CD4-positive, alpha-beta T cell treated with Interleukin-6 for 4 hours (primary cell): ENCODE results near the gene PLXNA4.

Experiments used
- DNase-seq: peaks from one replicate; pipeline ENCODE4 v3.0.0-alpha.2; 2020; ENCODE audit warnings: mixed read lengths

Gene PLXNA4

DNA sequence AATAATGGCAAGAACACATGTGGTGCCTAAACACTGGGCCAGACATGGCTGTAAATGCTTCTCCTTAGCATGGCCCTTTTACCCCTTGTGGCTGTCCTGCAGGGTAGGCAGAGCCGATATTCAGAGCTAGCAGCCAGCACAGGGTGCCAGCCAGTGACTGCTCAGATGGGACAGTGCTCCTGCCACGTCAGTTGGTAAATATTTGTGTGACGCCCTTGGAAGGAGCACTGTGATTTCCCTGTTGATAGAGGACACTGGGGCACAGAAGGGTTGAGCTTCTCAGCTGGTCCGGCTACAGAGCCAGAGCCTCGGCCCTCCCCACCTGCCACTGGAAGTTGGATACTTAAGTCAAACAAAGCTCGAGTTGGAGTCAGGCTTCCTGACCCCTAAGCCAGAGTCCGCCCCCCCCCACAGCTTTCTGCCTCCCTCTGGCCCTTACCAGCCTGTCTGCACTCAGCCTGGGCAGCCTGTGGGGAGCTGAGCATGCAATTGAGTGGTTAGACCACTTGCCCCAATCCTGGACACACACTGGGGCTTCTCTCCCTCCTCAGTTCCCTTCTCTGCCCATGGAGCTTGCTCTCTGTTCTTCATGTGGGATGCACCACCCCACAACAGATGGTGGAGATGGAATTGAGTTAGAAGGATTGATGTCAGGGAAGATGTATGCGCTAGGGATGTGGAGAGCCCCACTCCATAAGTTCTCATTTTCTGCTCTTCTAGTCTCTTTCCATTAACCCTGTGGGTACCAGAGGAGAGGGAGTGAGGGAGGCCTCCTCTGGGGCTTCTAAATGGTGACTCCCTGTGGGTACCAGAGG lies 350.8 kb downstream of the PLXNA4 start:
- no peak for DNase-seq

DNA sequence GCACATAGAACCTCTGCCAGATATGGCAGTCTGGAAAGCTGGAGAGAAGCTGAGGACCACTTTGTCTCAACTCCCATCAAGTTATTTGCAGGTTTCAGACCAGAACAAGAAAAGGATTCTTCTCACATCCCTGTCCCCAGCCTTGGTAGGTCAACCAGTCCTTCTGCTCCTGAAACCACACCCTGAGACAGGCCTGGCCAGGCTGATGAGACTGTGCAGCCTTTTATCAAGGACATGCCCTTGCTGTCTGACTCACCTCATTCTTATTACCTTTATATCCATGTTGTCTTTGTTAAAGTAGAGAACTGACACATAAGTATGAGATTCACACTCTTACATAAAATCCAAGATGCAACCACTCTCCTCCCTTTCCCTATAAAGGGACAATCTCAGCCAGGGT lies 354.9 kb downstream of the PLXNA4 start:
- DNase-seq, result no peak

DNA sequence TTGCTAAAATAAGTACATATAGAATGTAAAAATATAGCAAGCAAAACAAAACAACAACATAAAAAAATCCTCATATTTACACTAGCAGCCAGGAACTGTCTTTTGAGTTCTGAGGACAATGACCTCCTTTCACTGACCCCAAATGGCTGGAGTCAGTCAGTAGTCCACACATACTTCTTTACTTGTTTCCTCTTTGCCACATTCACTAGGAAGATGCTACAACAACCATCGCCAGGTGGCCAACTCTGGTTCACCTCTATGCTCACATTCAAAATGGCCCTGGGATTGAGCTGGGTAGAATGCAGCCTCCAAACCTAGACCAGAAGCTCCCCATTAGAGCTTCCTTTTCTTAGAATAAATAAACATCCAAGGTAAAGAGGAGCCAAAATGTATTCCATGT lies 356.2 kb downstream of the PLXNA4 start:
- DNase-seq, result no peak

DNA sequence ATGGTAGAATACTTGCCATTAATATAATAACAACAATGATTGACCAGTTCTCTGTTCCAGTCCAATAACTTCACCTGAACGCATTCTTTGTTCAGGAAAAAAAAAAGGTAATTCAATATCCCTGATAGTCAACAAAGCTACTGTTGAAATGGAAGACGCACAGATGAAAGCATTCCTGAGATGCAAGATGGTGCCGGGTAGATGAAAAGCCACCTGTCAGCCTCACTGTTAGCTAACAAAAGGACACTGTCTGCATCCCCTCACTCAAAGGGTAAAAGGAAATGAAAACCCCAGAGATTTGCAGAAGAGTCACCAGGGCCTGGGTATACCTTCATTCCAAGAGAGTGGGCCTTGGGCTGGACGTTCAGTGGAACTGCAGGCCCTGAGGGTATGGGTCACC lies 357.4 kb downstream of the PLXNA4 start:
- DNase-seq, result no peak

DNA sequence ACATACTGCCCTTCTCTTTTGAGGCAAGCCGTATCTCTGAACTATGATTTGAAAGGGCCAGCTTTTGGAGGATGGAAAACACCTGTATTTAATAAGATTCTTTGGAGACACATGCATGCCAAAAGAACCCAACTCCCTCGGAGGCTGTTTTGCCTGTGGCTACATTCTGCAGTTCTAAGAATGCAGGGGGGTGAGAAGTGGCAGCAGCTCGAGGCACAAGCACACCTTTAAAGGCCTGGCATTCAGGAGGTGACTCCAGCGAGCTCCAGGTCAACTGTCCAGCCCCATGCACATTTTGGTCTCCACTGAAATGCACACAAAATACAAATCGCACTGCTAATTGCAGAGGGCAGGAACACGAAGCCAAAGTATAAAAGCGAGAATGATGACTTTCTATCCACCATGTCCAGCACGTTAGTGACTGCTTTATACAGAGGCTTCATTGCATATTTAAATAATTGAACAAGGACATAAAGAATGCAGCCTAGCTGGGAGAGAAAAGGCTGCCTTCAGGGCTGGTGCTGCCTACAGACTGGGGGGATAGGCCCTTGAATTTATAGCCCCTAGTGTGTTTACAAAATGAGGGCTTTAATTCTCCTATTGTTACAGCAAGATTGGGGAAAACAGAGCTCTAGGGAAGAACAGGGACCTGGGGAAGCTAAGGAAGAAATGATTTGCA lies 359.3 kb downstream of the PLXNA4 start:
- DNase-seq, result no peak

DNA sequence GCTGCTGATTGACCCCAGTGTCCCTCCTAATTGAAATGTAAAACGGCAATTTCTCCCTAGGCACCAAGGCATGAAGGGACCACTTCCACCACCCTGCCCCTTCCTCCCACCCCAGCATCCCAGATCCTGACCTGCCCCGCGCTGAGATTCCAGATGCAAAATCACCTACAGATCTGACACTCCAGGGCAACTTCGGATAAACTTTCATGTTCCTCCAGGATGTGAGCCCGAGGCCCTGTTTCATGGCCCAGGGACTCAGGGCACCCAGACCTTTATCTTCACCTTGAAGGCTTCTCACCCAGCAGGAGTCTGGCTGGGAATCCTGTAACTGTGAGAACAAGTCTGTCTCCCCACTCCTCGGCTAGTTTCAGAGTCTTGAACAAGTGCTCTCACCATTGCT lies 361.8 kb downstream of the PLXNA4 start:
- DNase-seq, result no peak

DNA sequence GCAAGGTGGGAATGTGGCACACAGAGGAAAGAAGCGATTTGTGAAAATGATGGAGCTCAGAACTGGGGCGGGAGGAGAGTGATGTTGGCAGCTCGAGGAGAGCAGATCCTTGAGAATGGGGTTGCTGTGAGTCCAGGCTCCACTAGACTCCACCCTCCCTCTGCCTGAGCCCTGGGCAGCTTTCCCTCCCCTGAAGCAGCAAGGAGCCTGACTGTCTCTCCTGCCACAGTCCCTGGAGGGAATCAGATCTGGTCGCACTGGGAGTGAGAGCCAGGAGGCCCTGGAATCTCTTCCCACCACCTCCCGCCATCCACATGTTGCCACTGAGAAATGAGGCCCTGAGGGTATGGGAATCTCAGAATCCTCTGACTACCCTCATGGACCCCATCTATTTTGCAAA lies 362.7 kb downstream of the PLXNA4 start:
- DNase-seq, result no peak

DNA sequence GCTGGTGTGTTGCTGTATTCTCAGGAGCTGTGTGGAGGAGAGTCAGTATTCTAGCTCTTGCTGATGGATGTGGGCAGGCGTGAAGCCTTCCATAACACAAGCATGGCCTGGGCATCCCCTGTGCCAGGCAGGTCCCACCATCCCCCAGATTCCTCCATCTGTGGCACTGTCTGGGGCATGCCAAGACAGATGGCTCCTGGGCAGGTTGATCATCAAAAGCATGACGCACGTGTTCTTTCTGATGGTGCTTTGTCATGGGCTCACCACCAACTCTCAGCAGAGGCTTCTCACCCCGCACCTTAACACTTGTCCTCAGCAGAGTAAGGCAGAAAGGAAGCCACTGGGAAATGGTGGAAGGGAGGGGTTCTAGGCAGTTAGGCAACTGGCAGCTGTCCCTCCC lies 364.3 kb downstream of the PLXNA4 start:
- DNase-seq, result no peak

DNA sequence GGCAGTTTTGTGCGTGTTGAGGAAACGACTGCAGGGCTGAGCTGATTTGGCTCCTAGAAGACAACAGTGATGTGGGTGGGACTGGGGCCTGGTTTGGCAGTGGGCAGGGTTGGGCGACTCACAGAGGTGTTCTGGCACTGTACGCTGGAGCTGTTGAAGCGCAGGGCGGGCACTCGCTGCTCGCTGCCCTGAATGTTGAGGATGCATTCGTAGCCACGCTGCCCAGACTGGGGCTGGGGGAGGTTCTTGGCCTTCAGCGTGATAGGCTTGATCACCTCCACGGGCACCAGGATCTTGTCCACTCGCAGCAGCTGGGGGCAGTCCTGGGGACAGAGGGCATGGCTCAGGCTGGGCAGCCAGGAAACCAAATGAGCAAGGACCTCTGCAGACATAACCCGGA lies 365.4 kb downstream of the PLXNA4 start:
- no peak for DNase-seq

DNA sequence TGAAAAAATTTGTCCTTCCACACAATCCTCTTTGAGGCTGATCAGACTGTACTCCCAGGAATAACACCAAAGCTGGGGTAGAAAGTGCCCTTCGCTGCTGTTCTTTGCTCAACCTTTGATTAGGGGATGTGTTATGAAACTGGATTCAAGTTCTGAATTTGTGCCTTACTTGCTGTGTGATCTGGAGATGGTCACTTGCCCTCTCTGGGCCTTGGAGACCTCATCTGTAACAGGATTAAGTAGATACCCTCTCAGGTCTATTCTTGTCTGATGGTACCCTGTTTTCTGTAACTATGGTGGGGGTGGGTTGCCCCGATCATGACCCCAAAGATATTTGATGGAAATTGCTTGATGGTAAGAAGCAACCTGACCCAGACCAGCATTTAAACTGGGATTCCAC lies 368.5 kb downstream of the PLXNA4 start:
- DNase-seq, result no peak

DNA sequence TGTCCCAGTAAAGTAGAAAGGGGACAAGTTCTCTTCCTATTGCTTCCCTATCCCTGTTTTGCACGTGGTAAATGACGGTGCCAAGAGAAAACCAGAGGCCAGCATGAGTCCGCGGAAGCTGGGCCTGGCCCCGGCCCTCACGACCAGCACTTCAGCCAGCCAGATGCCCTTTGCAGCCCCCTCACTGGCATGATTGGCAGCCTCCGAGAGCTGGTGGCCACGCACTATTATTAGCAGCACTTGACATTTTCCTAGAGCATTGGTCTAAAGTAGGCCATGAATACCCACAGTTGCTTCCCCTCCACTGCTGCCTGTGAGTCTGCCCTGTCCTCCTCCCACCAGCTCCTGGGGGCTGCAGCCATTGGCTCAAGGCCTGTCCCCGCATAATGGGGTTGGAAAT lies 369.1 kb downstream of the PLXNA4 start:
- DNase-seq, result no peak

DNA sequence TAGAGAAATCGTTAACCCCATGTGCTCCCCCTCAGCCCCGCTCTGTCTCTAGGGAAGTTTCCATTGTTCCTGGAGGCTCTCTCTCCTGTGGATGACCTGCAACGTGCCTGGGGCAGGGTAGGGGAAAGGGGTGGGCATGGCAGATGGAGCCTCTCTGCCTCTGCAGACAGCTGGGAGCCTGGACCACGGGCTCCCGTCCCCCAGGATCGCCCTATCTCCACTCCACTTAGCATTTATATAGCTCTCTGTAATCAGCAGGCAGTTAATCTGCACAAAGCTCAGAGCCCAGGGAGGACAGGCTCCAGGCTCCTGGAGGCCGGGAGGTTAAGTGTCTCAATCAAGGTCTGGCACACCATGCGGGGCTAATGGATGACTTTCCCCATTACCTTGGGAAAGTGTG lies 369.7 kb downstream of the PLXNA4 start:
- DNase-seq, result no peak

DNA sequence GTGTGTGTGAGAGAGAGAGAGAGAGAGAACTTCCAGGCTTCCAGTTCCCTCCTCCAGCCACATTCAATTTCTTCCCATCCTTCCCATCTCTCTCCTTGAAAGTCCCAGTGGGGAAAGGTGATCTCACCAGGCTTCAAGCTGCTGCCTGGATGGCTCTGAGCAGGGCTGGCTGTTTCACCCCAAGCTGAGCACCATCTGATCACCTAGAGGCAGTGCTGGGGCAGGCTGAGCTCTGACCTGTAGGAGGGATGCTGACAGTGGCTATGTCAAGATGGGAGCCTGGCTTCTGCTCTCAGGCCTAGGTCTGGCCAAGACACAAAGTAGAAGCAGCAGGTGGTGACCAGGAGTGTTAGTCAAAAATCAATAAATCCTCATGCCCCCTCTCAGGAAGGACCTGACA lies 370.8 kb downstream of the PLXNA4 start:
- DNase-seq, result no peak

DNA sequence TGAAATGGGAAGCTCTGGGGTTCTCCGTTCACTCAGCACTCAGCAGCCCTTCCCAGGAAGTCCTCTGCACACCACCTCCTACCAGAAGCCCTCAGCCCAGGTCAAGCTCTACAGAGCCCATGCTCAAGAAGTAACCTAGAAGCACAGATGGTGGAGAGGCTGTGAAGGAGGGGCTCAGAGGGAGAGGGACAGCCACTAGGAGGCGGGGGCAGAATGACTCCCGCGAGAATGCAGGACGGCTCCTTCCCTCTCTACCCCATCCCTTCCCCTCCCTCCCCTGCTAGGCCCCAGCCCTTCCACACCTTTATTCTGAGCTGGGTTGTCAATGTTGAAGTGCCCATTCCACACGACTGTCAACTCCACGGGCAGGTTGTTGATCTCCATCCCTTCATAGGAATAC lies 373.2 kb downstream of the PLXNA4 start:
- no peak for DNase-seq

DNA sequence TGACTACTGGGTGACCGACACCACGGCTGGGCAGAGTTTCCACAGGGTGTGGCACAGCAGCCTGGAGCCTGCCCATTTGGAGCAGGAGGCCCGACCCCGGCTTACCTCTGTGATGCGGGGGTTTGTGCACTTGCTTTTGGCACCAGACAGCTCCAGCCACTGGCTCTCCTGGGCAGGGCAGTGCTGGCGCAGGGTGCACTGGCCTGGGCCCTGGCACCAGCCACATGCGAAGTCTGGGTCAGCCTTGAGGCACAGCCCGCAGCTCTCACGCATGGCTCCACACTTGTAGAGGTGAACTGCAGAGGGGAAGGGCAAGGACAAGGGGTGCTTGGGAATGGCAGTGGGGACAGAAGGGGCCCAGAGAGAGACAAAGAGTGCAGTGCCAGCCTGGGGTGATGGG lies 373.7 kb downstream of the PLXNA4 start:
- DNase-seq, result no peak

DNA sequence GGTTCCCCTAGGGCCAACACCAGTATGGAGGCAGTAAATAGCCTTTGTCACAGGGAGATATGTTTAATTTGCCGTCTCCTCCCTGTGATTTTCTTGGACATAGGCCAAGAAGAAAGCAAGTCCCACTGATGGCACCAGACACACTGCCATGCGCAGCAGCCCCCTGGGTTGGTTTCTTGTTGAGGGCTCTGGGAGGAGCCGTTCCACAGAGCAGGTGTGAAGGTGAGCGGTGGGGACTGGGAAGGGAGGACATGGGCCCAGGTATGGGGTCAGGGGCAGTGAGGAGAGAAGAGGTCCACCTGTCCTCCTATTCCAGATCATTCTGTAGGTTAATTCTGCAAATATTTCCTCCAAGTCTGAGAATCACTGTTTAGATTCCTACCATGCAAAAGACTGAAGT lies 376.1 kb downstream of the PLXNA4 start:
- no peak for DNase-seq

DNA sequence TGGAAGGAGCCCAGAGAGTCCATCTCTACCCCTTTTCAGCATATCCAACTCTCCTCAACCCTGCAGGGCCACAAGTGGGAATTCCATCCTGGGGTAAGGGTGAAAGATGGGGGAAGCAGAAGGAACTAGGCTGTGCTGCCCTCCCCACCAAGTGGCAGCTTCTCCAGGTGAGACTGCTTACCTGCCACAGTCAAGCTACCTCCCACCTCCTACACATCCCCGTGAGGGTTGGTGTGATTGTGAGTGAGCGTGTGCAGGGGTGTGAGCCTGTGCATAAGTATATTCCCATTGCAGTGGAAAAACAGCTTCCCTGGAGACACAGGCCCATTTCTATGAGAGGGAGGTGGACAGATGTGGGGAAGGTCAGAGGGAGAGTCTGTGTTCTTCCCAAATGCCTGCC lies 376.6 kb downstream of the PLXNA4 start:
- no peak for DNase-seq

DNA sequence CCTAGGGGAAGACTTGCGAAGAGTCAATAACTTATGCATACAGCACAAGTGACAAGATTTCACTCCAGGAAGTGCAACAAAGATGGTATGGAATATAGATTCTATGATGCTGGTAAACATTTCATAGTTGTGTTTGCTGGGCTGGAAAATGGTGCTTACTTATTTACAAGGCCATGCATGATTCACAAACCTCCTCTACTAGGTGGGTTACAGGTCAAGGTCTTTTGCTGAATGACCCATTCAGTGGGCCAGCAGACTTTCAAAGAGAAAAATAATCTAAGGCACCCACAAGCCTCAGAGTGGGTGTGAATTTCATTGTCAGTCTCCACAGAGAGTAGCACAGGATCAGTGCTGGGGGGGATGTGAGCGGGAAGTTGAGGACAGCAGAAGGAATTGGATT lies 378.5 kb downstream of the PLXNA4 start:
- no peak for DNase-seq

DNA sequence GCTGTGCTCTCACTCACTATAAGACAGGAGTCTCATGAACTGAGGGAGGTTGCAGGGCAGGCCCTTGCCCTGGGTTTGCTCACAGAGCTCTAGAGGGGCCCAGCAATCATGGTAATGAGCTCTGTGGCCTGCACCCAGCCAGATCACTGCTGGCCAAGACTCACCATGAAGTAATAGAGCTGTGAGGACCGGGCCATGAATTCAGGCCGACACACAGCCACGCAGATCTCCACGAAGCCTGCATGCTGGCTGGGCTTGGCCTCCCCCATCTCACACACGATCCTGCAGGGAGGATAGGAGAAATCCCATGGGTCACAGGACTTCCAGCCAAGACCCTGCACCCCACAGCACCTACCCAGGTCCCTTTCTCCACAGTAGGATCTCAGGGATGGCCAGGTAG lies 382.4 kb downstream of the PLXNA4 start:
- no peak for DNase-seq

DNA sequence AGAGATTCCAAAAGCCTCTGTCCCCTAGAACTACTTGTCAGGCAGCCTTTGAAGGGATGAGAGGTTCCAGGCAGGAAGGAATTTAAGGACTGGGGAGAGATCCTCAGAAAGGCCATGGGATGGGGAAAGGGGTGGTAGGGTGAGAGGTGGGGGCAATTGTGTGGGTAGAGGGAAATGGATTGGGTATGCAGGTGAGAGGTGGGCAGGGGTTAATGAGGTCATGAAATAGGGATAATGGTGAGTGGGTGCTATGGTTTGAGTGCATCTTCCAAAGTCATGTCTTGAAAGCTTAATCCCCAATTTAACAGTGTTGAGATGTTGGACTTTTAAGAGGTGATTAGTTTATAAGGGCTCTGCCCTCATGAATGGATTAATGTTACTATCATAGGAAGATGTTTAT lies 383.5 kb downstream of the PLXNA4 start:
- DNase-seq, result no peak

DNA sequence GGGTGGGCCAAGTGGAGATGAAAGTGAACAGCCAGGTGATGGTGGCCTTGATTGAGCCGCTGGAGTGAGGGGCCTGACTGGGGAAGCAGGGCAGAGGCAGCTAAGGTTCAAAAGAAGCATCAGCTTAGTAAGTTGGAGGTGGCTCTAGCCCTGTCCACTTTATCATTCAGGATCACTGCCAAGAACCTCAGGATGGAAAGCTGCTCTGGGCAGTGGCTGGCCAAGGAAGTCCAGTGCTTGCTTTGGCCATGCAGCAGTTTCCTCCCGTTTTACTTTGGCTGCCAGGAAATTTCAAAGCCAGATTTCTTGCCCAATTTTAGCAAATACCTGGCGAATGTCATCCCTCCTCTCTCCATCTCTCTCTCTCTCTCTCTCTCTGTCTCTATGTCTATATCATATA lies 384.9 kb downstream of the PLXNA4 start:
- no peak for DNase-seq

DNA sequence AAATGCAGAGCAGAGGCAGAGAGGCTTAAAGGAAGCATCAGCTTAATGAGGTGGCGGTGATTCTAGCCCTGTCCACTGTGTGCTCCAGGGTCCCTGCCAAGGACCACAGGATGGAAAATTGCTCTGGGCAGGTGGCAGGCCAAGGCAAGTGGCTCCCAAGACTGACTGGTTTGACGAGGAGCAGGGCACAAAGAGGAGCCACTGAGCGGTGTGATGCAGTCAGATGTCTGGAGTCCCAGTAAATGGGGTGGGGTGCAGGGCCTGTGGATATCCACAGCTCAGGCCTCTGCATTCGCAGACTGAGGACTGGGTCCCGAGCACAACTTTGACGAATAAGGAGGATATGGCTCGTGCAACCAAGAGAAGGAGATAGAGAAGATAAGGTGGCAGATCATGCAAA lies 385.6 kb downstream of the PLXNA4 start:
- no peak for DNase-seq

DNA sequence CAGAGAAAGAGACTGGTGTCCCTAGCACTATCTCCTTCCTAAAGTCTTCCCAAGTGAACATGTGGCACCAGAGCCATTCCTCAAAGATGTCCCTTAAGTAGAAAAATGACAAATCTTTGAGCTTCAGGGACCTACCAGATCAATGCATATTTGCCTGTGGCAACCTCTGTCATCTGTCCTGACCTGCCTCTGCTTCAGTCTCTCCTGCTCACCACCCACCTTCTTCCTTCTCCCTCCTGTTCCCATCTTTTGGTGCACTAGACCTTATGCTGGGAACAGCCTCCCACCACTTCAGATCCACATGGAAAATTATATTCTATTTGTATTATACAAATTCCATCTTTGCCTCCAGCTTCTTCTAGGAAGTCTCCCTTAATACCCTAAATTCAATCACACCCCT lies 386.4 kb downstream of the PLXNA4 start:
- DNase-seq, result no peak

DNA sequence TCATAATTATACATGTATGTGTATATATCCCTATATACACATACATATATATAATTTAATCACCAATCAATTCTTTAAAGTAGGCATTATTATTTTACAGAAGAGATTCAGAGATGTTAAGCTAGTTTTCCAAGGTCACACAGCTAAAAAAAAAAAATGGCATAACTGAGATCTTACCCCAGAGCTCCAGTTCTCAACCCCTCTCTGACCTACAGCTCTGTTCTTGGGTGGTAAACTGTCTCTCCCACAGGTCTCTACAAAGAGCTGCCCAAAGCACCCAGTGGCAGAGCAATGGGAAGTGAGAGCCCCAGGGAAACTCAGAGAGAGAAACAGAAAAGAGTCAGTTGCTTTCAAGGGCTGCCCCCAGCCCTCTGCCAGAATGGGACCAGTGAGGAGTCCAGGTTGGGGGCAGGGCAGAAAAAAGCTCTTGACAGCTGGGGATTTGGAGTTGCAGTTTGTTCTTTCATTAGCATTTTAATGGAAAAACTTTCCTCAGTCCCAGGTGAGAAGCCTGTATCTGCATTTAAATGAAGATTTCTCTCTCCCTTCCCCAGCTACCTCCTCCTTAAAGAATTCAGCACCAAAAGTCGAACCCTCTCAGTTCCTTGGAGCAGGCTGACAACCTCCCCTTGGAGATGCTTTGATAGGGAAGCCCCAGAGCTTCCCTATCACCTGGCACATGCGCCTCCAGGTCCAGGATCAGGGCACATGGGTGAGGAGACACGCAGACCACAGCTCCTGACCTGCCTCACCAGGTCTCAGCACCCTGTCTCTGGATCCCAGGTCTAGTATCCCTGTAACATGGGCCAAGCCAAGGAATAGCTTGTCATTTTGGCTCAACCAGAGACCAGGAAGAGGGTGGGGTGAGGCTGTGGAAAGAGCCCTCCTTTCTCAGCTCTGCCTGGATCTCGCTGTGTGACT lies 388.1 kb downstream of the PLXNA4 start:
- DNase-seq, result no peak
